Bronchial epithelial cell (primary cell): ENCODE measurements around the gene MCOLN2. TPM values are rescaled to one million over a fixed set of nuclear protein-coding genes. Genes with fewer than 3 reads are reported as not detected.

Experiments
- DNase-seq: peaks from one replicate; pipeline ENCODE4 v3.0.0-alpha.2; 2010; ENCODE audit warnings: low read depth
- FAIRE-seq: peaks from 2 replicates; lab custom pipeline; 2011; peaks lifted over from hg19 to GRCh38; lab: Jason Lieb, UNC
- H3K27me3 ChIP-seq: 2 replicates; pipeline ENCODE4 v1.5.1; 2011; ENCODE audit warnings: low read length; ENCODE audit not compliant: control insufficient read depth, insufficient read depth
- H3K36me3 ChIP-seq: 2 replicates; pipeline ENCODE4 v1.5.1; 2011; ENCODE audit warnings: low read length; ENCODE audit not compliant: control insufficient read depth, insufficient read depth
- H3K4me3 ChIP-seq: 2 replicates; pipeline ENCODE4 v1.5.1; 2011; ENCODE audit warnings: mild to moderate bottlenecking, low read depth, low read length, control low read depth
- total RNA-seq: library from RNA; depleted of rRNA; stranded (reverse); fragments of >200 nt; gene quantifications from 2 replicates; pipeline ENCODE4 v1.2.1, GENCODE V29; 2014
- TF ChIP-seq, protein P1 (sequence below): IDR thresholded peaks from 2 replicates; pipeline ENCODE4 v1.5.1; 2011; ENCODE audit warnings: mild to moderate bottlenecking, moderate library complexity, low read length, control low read depth, inconsistent platforms; ENCODE audit not compliant: insufficient read depth, severe bottlenecking

Gene MCOLN2
- total RNA-seq, 1 donor from 2014 or later = under 0.01 TPM

DNA sequence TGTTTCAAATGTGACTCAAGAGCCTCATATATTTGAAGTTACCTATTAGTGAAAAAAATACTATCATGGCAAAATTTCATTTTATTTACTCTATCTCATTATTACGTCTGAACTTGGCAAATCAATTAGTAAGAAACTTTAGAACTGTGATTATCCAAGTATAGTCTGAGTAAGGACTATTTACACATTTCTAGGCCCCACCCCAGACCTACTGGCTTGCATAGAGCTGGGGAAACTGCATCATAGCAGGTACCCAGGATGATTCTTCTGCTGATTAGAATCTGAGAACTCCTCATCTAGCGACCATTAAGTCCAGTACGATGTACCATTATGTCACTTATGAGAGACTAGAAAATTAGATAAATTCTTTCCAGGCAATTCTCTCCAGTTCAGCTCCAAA is 31.2 kb upstream of the MCOLN2 start:
- Histone ChIP-seq H3K4me3 (no peak overlapping the region), H3K36me3 (no peaks in the 10 kb centered on the region), H3K27me3 (no peaks in the 10 kb centered on the region)
- TF ChIP-seq, protein P1, sequence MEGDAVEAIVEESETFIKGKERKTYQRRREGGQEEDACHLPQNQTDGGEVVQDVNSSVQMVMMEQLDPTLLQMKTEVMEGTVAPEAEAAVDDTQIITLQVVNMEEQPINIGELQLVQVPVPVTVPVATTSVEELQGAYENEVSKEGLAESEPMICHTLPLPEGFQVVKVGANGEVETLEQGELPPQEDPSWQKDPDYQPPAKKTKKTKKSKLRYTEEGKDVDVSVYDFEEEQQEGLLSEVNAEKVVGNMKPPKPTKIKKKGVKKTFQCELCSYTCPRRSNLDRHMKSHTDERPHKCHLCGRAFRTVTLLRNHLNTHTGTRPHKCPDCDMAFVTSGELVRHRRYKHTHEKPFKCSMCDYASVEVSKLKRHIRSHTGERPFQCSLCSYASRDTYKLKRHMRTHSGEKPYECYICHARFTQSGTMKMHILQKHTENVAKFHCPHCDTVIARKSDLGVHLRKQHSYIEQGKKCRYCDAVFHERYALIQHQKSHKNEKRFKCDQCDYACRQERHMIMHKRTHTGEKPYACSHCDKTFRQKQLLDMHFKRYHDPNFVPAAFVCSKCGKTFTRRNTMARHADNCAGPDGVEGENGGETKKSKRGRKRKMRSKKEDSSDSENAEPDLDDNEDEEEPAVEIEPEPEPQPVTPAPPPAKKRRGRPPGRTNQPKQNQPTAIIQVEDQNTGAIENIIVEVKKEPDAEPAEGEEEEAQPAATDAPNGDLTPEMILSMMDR = no peak
- DNase-seq (no peak), FAIRE-seq (no peak)

DNA sequence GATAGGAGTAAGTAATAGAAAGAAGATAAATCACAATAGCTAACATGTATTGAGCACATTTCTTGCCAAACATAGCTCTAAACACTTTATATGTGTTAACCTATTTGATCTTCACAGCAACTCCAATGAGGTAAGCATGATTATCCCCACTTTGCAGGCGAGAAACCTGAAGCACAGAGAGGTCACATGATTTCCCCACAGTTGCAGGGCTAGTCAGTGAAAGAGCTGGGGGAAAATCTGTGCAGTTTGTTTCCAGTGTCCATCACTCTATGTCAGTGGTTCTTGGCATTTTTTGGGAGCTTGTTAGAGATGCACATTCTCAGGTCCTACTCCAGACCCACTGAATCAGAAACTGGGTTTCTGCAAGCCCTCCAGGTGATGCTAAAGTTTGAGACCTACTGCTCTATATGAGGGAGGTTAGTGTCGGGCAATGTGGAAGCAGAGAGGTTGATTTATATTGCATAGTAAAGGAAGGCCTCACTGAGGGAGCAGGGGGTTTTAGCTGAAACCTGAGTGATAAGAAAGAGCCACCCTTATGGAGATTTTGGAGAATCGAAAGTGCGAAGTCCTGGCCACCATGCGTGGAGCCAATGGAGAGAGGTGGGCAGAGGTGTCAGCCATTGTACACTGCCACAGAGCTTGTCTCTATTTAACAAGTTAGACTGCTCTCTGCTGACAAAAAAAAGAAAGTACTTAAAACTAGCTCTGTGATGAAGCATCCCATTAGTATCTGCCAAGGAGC is 30.5 kb upstream of the MCOLN2 start:
- peak; percentile 27 for DNase-seq
- Histone ChIP-seq H3K36me3 (no peaks in the 10 kb centered on the region), H3K27me3 (no peaks in the 10 kb centered on the region), H3K4me3 (no peak overlapping the region)
- FAIRE-seq = no peak
- TF ChIP-seq, protein P1 = no peak

DNA sequence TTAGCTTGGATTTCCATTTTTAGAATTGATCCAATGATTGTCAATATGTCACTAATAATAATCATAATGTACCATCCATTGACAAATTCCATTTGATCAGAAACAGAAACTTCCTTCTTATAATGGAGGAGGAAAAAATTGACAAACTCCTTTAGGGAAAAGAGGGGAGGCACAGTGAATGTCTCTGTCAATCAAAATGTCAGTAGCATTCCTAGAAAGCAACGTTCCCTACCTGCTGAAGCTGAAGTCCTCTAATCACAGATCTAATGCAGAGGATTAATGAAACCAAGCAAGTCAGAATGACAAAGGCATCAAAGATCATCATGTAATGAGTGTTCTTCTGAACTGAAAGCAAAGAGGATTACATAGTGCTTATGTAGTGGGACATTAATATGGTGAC is 29.0 kb upstream of the MCOLN2 start:
- DNase-seq (no peak), FAIRE-seq (no peak)
- H3K27me3 ChIP-seq = no peaks in the 10 kb centered on the region
- no peaks in the 10 kb centered on the region for H3K36me3 ChIP-seq
- H3K4me3 ChIP-seq = no peak overlapping the region
- TF ChIP-seq, protein P1 = no peak

DNA sequence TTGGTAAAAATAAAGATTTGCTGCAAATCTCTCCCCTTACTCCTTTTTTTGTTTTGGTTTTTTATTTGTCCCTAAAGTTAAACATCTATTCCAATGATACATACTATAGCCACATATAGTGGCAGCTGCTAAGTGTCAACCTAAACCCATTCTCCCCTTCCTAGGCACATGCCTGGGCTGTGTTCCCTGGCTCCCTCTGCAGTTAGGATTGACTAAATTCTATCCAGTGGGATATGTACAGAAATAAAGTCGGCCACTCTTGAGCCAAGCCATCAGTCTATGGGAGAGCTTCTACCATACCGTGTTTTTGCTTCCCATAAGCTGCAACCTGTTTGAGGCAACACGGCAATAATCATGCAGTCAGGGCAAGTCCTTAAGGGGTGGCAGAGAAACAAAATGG is 27.8 kb upstream of the MCOLN2 start:
- FAIRE-seq = no peak

DNA sequence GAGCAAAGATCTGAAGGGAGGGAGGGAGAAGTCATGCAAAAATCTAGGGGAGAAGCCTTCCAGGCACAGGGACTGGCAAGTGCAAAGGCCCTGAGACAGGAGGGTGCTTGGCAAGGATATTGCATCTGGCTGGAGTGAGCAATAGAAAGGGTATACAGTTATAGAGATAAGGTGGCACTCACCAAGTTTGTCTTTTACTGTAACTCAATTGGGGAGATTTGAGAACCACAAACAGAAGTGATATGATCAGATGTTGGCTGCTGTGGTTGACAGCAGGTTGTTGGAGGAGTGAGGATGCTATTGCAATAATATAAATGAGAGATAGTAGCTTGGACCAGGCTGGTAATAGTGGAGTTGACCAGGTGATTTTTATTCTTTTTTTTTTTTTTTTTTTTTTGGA is 25.8 kb upstream of the MCOLN2 start:
- H3K36me3 ChIP-seq = no peaks in the 10 kb centered on the region
- TF ChIP-seq, protein P1 = no peak
- no peak for FAIRE-seq
- no peaks in the 10 kb centered on the region for H3K27me3 ChIP-seq
- H3K4me3 ChIP-seq = no peak overlapping the region
- DNase-seq = no peak

More for the DNA sequence above, 27.8 kb upstream of the MCOLN2 start:
- H3K4me3 ChIP-seq = no peak overlapping the region
- TF ChIP-seq, protein P1 = no peak
- no peak for DNase-seq
- no peaks in the 10 kb centered on the region for H3K27me3 ChIP-seq
- no peaks in the 10 kb centered on the region for H3K36me3 ChIP-seq

DNA sequence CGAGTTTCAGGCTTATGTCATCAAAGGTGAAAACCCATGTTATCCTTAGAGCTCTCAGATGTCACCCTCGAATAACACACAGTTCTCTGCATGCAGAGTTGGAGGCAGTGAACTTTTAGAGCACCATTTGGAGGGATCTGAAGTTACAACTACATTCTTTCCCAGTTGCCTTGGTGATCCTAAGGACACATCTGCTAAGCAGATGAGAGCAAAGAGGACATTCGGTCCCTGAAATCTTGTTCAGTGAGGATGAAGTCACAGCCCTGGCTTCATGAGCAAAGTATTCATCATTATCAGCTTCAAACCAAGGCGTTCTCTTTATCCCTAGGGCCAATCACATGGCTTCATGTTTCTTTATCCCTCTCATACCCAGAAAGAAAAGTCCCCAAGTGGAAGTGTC is 23.1 kb upstream of the MCOLN2 start:
- FAIRE-seq = peak; percentile 72
- no peak for DNase-seq
- no peaks in the 10 kb centered on the region for H3K36me3 ChIP-seq
- TF ChIP-seq, protein P1 = no peak
- H3K4me3 ChIP-seq = no peak overlapping the region
- H3K27me3 ChIP-seq = no peaks in the 10 kb centered on the region
